ENCODE results near the gene SLC28A1. TPM values are rescaled to one million over a fixed set of nuclear protein-coding genes. Genes with fewer than 3 reads are reported as not detected.

Gene SLC28A1
- total RNA-seq, 1 experiment from 2014 or later, result 0.13 TPM

DNA sequence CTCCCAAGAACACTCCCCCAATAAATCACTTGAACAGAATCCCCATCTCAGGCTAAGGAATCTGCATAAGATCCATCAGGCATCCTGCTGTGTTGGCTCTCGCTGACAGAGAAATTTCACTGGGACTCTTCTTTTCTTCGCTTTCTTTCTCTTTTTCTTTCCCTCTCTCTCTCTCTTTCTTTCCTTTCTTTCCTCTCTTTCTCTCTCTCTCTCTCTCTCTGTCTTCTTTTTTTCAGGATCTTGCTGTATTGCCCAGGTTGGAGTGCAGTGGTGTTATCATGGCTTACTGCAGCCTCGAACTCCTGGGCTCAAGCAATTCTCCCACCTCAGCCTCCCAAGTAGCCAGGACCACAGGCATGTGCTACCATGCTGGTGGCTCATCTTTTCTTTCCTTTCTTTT lies 4.5 kb upstream of the SLC28A1 start:
- Histone ChIP-seq H3K27me3 (ENCODE audit: insufficient read depth, low read length) (no peaks in the 10 kb centered on the region), H4K20me1 (ENCODE audit: control insufficient read depth, insufficient read depth, insufficient read length) (no peaks in the 10 kb centered on the region), H3K79me1 (ENCODE audit: insufficient read depth, low read depth, low read length, poor library complexity, severe bottlenecking) (no peaks in the 10 kb centered on the region), H3K14ac (ENCODE audit: insufficient read depth, low read length) (no peak overlapping the region), H4K5ac (ENCODE audit: insufficient read length, low read depth, low read length) (no peak overlapping the region), H3K27ac (ENCODE audit: insufficient read length, low read depth, low read length) (no peak overlapping the region), H3K23me2 (ENCODE audit: insufficient read length, low read depth, low read length, poor library complexity, severe bottlenecking) (no peaks in the 10 kb centered on the region), H3K18ac (ENCODE audit: insufficient read length, low read depth, low read length) (no peak overlapping the region), H4K8ac (replicated peaks; ENCODE audit: insufficient read length, low read depth, low read length) (no peak overlapping the region), H2AFZ (ENCODE audit: low read length) (no peak overlapping the region), H3K56ac (ENCODE audit: insufficient read length, low read depth, low read length) (no peak overlapping the region), H3K4me1 (ENCODE audit: insufficient read depth, low read length) (no peaks in the 10 kb centered on the region), H3K79me2 (ENCODE audit: insufficient read depth, low read length) (peaks cover under 1% of the 10 kb centered on the region; the same call in 1 of the 2 replicates), H2AK5ac (ENCODE audit: insufficient read length, low read length) (no peak overlapping the region), H3T11ph (ENCODE audit: low read length) (no peak overlapping the region), H2BK12ac (ENCODE audit: insufficient read length, low read depth, low read length) (no peak overlapping the region), H3K23ac (ENCODE audit: insufficient read length, low read depth, low read length) (no peak overlapping the region), H2BK15ac (ENCODE audit: low read depth, low read length) (no peak overlapping the region), H3K9ac (ENCODE audit: extremely low read depth, insufficient read length, low read length) (no peak overlapping the region), H3K4ac (ENCODE audit: low read depth, low read length) (no peak overlapping the region), H3K4me2 (ENCODE audit: insufficient read depth, insufficient read length, low read length) (no peak overlapping the region), H2BK5ac (ENCODE audit: insufficient read length, low read length) (no peak overlapping the region), H4K91ac (ENCODE audit: insufficient read length, low read depth, low read length) (no peak overlapping the region), H2BK120ac (ENCODE audit: low read depth, low read length, poor library complexity, severe bottlenecking) (no peak overlapping the region), H3K9me3 (ENCODE audit: control insufficient read depth, low read depth, low read length) (no peaks in the 10 kb centered on the region), H2BK20ac (ENCODE audit: low read depth, low read length, poor library complexity, severe bottlenecking) (no peak overlapping the region)
- peaks cover 9 to 11% of the 10 kb centered on the region in 2 experiments for H3K4me1 Mint-ChIP-seq
- TF ChIP-seq, protein P1, sequence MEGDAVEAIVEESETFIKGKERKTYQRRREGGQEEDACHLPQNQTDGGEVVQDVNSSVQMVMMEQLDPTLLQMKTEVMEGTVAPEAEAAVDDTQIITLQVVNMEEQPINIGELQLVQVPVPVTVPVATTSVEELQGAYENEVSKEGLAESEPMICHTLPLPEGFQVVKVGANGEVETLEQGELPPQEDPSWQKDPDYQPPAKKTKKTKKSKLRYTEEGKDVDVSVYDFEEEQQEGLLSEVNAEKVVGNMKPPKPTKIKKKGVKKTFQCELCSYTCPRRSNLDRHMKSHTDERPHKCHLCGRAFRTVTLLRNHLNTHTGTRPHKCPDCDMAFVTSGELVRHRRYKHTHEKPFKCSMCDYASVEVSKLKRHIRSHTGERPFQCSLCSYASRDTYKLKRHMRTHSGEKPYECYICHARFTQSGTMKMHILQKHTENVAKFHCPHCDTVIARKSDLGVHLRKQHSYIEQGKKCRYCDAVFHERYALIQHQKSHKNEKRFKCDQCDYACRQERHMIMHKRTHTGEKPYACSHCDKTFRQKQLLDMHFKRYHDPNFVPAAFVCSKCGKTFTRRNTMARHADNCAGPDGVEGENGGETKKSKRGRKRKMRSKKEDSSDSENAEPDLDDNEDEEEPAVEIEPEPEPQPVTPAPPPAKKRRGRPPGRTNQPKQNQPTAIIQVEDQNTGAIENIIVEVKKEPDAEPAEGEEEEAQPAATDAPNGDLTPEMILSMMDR (conservative IDR thresholded peaks at IDR 0.05), result no peak
- DNase-seq, result no peak
- H3K9me3 Mint-ChIP-seq, result no peaks in the 10 kb centered on the region
- H3K4me3 Mint-ChIP-seq, result no peak overlapping the region
- H3K27ac Mint-ChIP-seq, result no peak overlapping the region; a peak in 1 of 7 replicates
- peaks cover 9% of the 10 kb centered on the region for H3K27me3 Mint-ChIP-seq (ENCODE audit: low read depth)
- WGBS (ENCODE audit: extremely low coverage, insufficient read length, low lambda C conversion rate), result no CpG with 5 or more reads among the region's 3 CpGs
- no peaks in the 10 kb centered on the region for H3K36me3 Mint-ChIP-seq (ENCODE audit: insufficient read depth in 1 of 3, low read depth in 3 of 3)

Data from H9 (cell line).